GM18519 (cell line): ENCODE data around the gene JADE2.
"Not testable (repeated sequence)": the region's sequence is repeated elsewhere in the genome, so short reads cannot be mapped to it uniquely, and the experiment has no call there.

Experiments used
- ATAC-seq: cut with Tn5 transposase; IDR thresholded peaks from one replicate; pipeline ENCODE4 v1.9.1; 2021; ENCODE audit warnings: mild to moderate bottlenecking, moderate library complexity; ENCODE audit not compliant: unreplicated experiment, low FRiP score

The JADE2 gene

DNA sequence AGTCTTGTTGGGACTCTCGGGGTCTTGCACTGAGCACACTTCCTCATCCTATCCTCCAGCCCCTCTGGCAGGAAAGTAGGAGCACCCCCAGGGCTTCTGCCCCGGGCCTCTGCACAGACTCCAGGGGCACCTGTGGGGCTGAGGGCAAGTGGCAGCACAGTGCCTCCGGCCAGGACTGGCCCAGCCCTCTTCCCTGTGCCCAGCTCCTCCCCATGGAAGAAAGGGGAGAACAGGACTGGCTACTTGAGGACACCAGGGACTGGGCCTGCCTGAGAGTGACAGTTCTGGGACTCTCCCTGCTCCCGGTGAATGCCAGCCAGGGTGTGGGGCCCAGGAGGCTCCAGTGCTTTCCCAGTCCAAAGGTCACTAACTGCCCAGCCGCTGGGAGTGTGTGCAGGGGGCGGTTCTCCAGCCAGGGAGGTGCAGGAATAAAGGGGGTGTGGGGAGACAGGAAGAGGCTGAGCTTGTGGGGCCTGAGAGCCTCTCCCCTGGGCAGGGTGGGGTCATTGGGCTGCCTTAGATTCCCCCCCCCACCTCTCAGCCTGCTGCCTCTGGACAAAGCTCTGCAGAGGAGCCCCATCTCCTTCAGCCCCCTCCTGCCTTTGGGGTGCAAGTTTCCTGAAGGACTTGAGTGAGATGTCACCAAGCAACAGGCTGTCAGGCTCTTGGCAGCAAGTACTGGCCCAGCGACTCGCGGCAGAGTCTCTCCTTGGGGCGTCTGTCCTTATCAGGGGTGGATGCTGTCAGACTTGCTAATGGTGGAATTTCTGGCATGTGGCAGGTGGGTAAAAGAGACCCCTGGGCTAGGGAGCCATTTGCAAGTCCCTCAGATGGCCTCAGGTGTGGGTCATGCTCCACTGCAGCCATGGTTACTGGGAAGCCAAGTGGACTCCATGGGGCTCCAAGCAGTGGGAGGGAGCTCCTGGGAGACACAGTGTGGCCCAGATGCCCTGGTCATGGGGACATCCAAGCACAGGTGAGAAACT is 19.1 kb upstream of the JADE2 start:
- ATAC-seq = no peak

DNA sequence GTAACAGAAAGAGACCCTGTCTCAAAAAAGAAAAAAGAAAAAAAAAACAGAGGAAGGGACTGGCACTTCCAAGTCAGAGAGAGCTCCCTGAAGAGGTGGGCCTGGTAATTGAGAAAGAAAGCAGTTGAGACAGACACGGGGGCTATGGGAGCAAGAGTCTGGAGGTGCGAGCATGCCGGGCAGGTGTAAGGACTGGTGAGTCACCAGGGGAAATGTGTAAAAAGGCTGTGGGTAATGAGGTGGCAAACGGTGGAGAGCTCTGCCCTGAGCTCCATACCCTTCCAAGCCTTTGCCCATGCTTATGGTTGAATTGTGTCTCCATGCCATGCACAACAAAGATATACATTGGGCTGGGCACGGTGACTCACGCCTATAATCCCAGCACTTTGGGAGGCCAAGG is 18.0 kb upstream of the JADE2 start:
- ATAC-seq = no peak

DNA sequence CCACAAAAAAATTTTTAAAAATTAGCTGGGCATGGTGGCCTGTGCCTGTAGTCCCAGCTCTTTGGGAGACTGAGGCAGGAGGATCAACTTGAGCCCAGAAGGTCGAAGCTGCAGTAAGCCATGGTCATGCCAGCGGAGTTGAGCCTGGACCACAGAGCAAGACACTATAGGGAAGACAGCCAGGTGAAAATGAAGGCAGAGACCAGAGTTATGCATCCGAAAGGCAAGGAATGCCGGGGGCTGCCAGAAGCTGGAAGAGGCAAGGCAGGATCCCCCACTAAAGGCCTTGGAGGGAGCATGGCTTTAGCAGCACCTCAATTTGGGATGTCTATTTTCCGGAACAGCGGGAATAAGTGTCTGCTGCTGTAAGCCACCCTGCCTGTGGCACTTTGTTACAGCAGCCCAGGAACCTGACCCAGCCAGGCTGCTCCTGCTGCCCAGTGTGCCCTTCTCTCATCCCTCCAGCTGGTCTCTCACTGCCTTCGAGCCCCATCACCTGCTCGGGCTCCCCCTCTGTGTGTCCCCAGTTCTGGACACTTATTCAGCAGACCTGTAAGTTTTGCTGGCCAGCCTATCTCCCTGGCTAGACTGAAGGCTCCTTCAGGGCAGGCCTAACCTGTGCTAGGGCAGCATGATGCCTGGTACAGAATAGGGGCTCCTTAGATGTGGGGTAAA is 16.8 kb upstream of the JADE2 start:
- ATAC-seq = no peak

DNA sequence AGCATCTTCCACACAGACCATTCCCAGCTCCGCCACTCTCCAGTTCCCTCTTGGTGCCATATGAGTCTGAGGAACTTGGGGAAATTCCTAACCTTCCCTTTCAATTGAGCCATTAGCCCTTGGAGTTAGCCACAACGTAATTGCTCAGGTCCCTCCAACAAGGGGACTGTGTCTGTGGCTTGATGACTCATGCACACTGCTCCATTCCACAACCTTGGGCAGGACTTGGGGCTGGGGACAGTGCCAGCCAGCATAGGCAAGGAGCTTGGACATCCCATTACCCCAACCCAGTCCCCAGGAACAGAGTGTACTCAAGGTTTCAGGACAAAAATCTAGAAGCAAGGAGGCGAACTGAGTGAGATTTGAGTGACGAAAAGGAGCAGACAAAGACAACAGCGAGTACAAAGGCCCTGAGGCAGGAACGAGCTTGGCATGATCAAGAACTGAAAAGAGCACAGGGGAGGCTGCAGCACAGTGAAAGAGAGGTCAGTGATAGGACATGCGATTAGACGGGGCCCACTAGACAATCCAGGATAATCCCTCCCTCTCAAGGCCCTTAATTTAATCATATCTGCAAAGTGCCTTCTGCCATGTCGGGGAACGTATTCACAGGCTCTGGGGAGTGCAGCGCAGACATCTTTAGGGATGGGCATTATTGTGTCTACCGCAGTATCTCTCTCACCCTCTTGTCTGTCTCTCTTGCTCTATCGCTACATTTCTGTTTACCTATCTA is 16.0 kb upstream of the JADE2 start:
- no peak for ATAC-seq

DNA sequence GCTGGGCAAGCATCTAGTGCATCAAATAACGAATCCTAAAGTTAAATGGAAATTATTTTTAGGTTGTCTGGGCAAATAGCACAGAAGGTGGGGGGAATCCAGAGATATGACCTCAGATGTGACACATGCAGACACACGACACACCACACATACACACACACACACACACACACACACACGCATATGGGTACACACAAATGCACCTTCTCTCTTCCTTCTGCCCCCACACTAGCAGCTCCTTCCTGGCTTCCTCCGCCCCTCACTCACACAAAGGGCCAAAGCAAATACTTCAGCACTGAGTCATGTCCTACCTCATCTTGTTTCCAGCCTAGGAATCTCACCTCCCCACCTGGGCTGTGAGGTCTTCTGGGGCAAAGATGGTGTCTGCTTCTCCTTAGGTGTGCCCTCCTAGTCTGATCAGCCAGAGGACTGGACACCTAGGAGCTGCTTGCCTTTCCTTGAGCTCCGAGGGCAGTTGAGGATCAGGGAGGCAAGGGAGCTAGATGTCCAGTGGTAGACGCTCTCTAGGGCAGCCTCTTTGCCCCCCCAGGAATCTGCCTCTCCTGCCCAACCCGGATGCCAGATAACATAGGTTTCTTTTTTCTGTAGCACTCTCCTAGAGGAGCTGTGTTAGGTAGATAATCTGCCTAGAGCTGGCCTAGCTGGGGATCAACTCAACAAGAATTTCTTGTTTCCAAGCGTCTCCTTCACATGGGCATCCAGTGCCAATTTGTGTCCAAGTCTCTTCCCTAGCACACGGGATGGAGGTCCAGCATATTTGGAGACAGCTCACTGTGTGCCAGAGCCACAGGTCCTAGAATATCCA is 14.3 kb upstream of the JADE2 start:
- ATAC-seq = no peak

DNA sequence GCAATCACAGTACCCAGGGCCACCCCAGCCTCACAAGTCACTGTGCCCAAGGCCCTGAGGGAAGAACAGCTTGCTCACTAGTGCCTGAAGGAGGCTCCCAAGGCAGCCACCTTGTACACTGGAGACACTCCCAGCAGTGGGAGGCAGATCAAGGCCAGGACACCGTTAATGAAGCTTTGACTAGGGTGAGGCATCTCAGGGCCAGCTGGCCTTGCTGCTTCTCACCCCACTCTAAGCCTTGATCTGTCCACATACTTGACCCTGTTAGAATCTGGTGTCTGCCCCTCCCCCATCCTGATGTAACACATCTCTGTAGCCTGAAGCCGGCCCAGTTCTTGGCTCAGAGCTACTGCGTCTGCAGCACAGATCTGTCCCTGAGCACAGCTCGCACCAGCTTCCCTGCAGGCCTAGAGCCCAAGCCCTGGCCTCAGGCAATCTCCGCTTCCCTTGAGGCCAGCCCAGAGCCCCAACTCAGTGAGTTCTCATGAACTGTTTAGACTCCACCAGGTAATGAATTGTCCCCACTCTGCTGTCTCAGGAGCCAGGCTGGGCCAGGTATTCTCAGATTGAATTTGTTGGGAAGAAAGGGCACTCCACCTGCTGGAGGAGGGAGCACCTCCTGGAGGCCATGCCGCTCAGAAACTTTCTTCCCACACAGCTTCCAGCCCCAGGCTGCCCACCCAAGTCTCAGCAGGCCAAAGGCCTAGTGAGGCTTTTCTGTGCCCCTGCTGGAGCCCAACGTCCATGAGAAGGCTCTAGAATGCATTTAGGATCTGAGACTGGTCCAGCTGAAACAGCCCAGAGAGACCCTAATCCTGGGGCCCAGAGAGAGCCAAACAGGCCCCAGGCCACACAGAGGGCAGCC is 13.4 kb upstream of the JADE2 start:
- no peak for ATAC-seq

DNA sequence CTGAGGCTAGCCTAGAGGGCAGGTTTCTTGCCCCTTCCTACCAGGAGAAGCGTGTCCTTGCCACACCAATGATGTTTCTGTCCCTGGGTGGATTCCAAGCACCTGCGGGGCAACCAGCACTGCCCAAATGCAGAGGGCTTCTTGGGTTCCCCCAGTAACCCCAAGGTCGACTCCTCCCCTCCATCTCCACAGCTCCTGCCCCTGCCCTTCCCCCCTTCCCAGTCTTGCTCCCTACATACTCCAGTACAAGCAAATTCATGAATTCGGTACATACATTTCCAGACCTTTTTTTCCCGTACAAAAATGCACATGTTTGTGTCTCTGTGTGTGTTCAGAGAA is 12.8 kb upstream of the JADE2 start:
- ATAC-seq = no peak

DNA sequence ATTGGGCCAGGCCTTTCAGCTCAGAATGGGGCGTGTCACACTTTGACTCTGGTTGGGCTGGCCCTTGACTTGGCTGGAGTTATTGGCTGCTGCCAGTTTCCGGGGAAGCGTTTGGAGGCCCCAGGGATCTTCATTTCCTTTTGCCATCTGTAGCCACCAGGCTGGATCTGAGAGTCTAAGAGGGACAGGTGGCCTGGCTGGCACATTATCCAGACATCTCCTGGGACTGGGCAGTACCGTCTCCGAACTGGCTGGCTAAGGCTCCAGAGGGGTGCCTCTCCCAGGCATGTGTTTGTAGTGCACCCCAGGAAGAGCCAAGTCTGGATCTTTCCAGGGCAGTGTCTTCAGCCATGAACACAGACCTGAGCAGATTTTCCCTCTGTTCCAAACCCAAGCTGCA is 9.7 kb upstream of the JADE2 start:
- ATAC-seq = no peak

DNA sequence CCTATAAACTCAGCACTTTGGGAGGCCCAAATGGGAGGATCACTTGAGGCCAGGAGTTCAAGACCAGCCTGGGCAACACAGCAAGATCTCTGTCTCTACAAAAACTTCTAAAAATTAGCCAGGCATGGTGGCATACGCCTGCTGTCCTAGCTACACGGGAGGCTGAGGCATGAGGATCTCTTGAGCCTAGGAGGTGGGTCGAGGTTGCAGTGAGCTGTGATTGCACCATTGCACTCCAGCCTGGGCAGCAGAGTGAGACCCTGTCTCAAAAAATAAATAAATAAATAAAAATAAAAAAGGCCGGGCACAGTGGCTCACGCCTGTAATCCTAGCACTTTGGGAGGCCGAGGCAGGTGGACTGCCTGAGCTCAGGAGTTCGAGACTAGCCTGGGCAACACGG is 8.5 kb upstream of the JADE2 start:
- ATAC-seq = not testable (repeated sequence)

DNA sequence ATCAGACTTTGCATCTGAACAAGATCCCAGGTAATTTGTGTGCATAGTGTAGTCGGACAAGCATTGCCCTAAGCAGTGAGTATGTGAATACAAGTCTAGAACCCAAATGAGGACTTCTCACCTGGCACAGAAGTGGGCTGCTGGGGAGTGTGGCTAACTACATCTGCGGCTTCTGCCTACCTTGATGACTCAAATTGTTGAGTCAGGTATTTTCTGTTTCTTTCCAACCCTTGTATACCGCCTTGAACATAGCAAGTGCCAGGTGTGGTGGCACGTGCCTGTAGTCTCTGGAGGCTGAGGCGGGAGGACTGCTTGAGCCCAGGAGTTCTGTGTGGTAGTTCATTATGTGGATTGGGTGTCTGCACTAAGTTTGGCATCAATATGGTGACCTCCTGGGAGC is 7.9 kb upstream of the JADE2 start:
- ATAC-seq = no peak

DNA sequence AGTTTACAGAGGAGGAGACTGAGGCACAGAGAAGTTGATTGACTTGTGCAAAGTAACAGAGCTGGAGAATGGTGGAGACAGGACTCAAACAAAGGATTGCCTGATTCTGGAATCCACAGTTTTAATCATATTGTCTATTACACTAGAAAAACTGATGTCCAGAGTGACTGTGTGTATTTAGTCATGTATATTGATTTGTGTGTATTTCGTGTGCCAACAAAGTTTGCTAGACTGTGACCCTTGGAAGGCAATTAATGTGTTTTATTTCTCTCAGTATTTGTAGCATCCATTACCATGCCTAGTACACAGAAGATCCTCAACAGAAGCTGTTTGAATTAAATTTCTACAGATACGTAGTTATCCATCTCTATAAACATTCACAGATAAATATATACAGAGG is 5.5 kb upstream of the JADE2 start:
- no peak for ATAC-seq

DNA sequence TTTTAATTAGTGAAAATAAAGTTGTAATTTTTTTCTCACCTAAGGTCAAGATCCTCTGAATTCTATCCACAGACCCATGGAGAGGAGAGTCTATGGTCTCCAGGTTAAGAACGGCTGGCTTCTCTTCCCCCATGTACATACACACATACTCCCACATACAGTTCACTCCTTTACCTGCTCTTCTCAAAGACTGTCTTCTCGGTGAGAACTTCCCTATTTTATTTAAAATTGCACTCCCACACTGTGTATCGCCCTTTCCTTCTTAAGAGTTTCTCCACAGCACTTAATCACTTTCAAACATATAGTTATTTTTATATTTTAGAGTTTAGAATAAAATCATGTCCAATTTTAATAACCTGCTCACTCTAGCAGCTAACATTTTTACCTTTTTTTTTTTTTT is 3.6 kb upstream of the JADE2 start:
- ATAC-seq = no peak

DNA sequence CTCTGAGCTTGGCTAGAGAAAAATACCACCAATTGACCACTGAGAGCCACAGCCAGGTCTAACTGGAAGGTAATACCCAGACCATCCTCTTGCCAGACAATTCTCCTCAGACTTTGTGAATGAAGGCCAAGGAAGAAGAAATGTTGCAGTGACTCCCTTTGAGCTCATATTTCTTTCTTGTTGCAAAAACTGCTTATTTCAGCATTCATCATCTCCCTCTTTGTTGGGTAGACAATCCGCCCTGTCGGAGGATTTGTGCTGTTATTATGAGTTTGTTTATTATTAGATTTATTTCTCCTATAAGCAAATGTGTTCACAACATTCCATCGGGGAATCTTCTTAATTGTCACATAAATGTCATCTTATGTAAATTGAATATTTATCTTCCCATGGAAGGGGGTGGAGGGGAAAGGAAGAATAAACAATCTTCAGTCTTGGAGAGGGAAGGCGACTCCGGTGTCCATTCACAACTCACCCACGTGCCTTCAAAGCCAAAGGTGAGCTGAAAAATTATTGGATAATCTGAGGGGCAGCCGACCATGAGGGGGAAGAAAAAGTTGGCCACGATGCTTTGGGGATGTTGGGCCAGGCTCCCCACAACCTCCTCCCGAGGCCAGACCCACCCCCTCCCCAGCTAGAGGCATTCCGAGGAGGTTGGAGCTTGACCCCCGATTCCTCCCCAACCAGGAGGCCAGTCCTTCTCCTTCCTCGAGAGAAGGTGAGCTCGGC is 1.8 kb upstream of the JADE2 start:
- ATAC-seq = no peak

DNA sequence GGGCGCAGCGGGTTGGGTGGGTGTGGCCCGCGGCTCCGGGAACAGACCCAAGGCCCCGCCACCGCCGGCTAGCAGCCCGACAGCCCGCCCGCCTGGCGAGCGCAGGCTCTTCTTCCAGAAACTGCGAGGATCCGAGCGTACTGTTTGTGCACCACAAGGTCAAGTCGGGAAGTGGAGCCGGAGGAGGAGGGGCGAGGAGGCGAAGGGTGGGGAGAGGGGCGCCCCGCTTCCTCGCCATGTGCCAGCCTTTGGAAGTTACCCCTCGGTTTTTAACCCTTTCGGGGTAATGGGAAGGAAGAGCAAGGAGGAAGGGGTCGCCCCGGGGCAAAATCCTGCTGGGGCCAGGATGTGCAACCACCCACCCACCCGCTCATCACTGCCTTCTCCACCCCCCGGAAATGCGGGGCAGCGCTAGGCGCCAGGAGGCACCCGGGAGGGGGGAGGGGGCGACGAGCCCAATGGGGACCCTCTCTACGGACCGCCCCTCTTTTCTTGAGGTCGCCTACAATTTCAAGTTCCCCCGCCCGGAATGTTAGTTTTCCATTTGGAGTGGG is 1.1 kb upstream of the JADE2 start:
- no peak for ATAC-seq

DNA sequence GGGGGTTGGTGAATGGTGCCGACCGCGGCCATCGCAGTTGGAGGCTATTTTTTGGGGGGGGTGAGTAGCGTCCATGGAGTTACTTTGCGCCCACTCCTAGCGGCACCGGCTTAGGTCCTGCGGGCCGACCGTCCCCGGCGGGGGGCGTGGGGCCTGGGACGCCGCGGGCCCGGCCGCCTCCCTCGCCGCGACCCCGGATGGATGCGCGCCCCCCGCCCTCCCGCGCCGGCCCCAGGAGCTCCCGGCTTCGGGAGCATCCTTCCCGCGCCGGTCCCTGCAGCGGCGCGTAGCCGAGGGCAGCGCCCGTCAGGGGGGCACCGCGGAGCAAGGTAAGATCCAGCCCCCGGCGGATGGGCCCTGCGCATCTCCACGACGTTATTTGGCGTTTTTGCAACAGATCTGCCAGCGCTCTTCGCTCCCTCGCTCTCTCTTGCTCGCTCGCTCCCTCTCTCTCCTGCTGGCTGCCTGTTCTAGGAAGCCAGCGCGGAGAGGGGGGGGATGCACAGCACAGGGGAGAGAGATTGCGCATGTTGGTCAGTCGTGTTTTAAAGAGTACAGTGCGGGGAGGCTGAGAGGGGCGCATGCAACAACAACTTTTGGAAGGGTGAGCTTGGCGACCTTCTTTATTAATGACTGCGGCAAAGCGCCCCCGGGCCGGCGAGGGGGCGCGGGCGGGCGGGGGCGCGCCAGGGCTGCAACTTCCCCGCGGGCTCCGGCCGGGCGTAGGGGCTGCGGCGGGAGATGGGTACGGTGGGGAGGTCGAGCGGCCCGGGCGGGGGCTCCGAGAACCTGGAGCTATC is 413 bp downstream of the JADE2 start:
- ATAC-seq = no peak

DNA sequence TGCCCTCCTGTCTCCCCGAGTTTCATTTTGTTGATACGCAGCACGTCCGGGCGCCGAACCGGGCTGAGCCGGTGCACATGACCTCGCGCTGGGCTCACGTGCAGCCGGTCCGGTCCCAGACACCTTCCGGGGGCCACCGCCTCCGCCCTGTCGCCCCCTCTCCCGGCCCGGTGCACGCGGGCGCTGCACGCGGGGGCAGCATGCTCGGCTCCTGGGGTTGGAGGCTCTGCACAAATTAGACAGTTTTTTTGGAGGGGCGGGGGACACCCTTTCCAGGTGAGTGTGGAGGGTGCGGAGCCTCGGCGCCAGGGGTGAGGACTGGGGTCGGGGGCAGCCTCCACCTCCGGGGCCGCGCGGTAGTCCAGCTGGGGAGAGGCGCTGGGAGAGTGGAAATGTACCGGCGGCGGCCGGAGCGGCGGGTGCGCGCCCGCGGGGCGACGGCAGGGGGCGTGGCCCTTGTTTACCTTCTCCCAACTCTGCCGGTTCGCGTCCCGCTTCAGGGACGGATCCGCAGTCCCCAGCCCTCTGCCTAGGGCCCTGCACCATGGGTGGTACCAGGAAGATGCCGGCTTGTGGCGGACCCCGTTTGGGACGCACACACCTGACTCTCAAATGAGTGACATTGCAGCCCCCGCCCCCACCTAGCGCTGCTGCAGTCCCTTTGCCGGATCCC is 1.1 kb downstream of the JADE2 start:
- ATAC-seq = no peak
